Measurements from ENCODE around the gene MAFG.

DNA sequence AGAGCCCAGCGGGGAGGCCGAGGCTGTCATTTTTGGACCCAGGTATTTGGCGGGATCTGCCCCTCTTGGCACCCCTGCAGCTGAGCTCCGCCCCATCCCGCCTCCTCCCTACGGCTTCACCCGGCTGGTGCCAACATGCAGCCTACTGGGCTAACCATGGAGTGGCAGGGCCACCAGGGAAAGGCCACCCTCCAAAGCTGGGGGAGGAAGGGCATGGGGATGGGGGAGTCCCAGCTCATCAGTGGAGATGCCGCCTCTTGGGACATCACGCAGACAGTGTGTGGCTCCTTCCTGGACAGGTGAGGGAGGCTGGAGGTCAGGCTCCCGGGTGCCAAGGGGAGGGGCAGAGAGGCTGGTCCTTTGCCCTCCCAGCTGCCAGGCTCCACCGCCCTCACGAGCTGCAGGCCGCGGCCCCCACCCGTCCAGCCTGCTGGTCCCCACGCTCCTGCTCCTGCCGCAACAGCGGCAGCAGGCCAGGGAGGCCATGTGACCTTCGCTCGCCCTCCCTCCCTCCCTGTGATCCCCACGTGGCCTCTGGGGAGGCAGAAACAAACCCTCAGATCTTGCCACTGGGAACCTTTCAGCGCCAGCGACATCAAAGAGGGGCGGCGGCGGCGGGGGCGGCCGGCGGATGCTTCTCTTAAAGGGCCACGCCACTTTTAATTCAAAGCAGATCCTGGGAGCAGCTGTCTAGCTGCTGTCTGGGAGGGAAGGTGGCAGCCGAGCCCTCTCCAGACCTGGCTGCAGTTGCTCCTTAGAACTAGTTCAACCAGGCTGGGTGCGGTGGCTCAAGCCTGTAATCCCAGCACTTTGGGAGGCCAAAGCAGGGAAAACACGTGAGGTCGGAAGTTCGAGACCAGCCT is 40.2 kb upstream of the MAFG start:
- TF ChIP-seq CTCF (IDR thresholded peaks at IDR 0.05) (no peak), POLR2A (IDR thresholded peaks at IDR 0.05) (no peak)

Measured in adrenal gland (tissue), 5 donors.